ENCODE measurements around the gene DEK.

The DEK gene

GRCh38 chr6:18264923-18265377 is 620 bp upstream of the DEK start:
- no peak for DNase-seq

- no peak for DNase-seq
These were observed 712 bp downstream of the DEK start for GRCh38 chr6:18263418-18264218.

GRCh38 chr6:18262702-18263417 is 1.5 kb downstream of the DEK start:
- DNase-seq: no peak

GRCh38 chr6:18261877-18262276 is 2.5 kb downstream of the DEK start:
- no peak for DNase-seq

- peak; percentile 34 for DNase-seq
These were observed 3.8 kb downstream of the DEK start for GRCh38 chr6:18260448-18261106.

GRCh38 chr6:18259675-18260447 is 4.5 kb downstream of the DEK start:
- DNase-seq: no peak

GRCh38 chr6:18254793-18255192 is 9.5 kb downstream of the DEK start:
- DNase-seq: no peak

- no peak for DNase-seq
These were observed 10.7 kb downstream of the DEK start for GRCh38 chr6:18253635-18254034.

GRCh38 chr6:18249271-18249670 is 15.1 kb downstream of the DEK start:
- no peak for DNase-seq

GRCh38 chr6:18248698-18249097 is 15.6 kb downstream of the DEK start:
- no peak for DNase-seq

GRCh38 chr6:18247002-18247401 is 17.3 kb downstream of the DEK start:
- no peak for DNase-seq

GRCh38 chr6:18246205-18246604 is 18.1 kb downstream of the DEK start:
- no peak for DNase-seq

GRCh38 chr6:18245642-18246041 is 18.7 kb downstream of the DEK start:
- DNase-seq: no peak

- no peak for DNase-seq
These were observed 19.3 kb downstream of the DEK start for GRCh38 chr6:18245079-18245478.

GRCh38 chr6:18244251-18244650 is 20.1 kb downstream of the DEK start:
- DNase-seq: no peak

GRCh38 chr6:18243302-18243893 is 20.9 kb downstream of the DEK start:
- no peak for DNase-seq

GRCh38 chr6:18242062-18242851 is 22.1 kb downstream of the DEK start:
- peak; percentile 95 for DNase-seq

GRCh38 chr6:18241208-18242038 is 22.9 kb downstream of the DEK start:
- DNase-seq: peak; percentile 37

- DNase-seq: no peak
These were observed 24.1 kb downstream of the DEK start for GRCh38 chr6:18240230-18240629.

- no peak for DNase-seq
These were observed 27.2 kb downstream of the DEK start for GRCh38 chr6:18237167-18237566.

- no peak for DNase-seq
These were observed 28.8 kb downstream of the DEK start for GRCh38 chr6:18235524-18235923.

All from fibroblast of upper back skin (primary cell).